ENCODE measurements around the gene CYSLTR2.
"Not testable (repeated sequence)": the region's sequence is repeated elsewhere in the genome, so short reads cannot be mapped to it uniquely, and the experiment has no call there.

CYSLTR2 gene

DNA sequence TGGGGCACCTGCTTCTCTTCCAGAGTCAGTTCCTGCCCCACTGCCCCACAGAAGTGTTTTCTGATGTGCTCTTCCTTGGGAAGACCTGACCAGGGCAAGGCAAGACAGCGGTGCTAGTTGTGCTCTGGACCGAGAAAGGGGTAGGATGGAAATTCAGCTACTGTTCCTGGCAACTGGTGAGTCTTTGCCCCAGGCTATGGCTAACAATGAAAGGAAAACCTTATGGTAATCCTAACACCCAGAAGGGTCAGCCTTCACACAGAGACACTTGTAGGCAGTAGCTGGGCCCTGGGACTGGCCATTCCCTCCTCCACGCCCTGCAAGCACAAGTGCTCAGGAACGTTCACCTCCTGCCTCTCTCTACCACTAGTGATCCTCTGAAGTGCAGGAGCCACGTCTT is 9.6 kb upstream of the CYSLTR2 start:
- DNase-seq (ENCODE audit: insufficient read length, low spot score) (no peak), FAIRE-seq (no peak)

- no peak for DNase-seq (ENCODE audit: insufficient read length, low spot score)
- no peak for FAIRE-seq
Measured at GRCh38 chr13:48644951-48645350, 8.8 kb upstream of the CYSLTR2 start.

GRCh38 chr13:48645845-48646244 is 7.9 kb upstream of the CYSLTR2 start:
- FAIRE-seq, result no peak
- DNase-seq (ENCODE audit: insufficient read length, low spot score), result no peak

- DNase-seq (ENCODE audit: insufficient read length, low spot score), result no peak
- FAIRE-seq, result no peak
Measured at GRCh38 chr13:48646791-48647190, 6.9 kb upstream of the CYSLTR2 start.

- DNase-seq (ENCODE audit: insufficient read length, low spot score) (no peak), FAIRE-seq (no peak)
Measured at GRCh38 chr13:48647625-48648024, 6.1 kb upstream of the CYSLTR2 start.

GRCh38 chr13:48648446-48648845 is 5.3 kb upstream of the CYSLTR2 start:
- no peak for DNase-seq (ENCODE audit: insufficient read length, low spot score)
- FAIRE-seq, result no peak

DNA sequence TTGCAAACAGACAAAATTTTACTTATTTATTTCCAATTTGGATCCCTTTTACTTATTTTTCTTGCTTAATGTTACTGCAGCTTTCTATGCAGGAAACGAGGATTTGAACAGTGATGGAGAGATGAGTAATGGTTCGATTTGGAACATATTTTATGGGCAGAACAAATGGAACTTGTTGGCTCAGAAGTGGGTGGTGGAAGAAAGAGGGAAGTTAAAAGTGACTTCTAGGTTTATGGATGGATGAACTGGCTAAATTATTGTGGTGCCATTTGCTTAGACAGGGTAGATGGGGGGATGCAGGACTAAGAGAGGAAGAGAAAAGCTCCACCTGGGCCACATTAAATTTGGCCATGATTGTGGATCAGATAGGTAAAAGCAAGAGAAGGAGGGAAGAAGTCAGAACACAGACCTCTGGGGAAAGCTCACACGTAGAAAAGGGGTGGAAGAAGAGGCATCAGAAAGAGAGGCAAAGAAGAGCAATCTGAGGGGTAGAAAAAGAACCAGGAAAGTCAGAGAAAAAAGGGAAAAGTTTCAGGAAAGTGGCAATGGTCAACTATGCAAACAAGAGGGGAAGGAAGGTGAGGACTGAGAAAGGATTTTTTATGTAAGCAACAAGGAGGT is 768 bp upstream of the CYSLTR2 start:
- FAIRE-seq, result no peak
- DNase-seq (ENCODE audit: insufficient read length, low spot score), result no peak

- no peak for DNase-seq (ENCODE audit: insufficient read length, low spot score)
- FAIRE-seq, result no peak
Measured at GRCh38 chr13:48654511-48654910, 782 bp downstream of the CYSLTR2 start.

DNA sequence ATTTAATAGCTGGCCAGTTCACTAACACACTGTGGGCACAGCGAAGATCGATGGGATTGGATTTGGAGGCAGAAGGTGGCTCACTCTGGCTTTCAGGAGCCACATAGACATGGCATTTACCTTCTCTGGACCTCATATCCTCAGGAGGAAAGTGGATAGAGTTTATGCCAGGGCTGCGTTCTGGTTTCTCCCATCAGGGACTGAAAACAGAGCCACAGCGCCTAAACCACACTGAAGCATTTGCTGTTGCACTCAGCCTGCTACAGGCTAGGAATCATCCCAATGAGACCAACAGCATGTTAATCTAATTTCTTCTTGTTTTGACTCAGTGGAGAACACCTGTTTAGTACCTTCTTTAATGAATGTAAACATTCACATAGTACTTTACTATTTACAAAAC is 1.6 kb downstream of the CYSLTR2 start:
- DNase-seq (ENCODE audit: insufficient read length, low spot score), result no peak
- no peak for FAIRE-seq

DNA sequence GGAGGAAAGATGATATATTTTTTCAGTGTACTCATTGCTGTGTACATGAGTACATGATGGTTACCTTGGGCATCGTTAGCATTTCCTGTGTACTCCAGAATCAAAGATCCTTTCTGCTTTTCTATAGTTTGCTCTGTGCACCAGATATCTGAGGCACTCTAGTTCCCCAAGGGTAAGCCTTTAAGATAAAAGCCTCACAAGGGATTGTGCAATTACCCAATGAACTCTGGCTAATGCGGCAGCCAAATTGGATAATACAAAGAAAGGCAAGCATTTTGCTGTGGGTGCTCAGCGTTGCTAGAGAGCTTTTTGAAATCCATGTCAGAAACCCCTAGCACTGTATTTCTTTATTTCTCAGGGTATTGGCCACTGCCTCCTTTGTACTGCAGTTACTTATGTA is 2.9 kb downstream of the CYSLTR2 start:
- FAIRE-seq (no peak), DNase-seq (ENCODE audit: insufficient read length, low spot score) (no peak)

GRCh38 chr13:48660361-48661076 is 6.8 kb downstream of the CYSLTR2 start:
- DNase-seq (ENCODE audit: insufficient read length, low spot score) (no peak), FAIRE-seq (no peak)

- DNase-seq (ENCODE audit: insufficient read length, low spot score) (no peak), FAIRE-seq (no peak)
Measured at GRCh38 chr13:48661107-48661506, 7.4 kb downstream of the CYSLTR2 start.

DNA sequence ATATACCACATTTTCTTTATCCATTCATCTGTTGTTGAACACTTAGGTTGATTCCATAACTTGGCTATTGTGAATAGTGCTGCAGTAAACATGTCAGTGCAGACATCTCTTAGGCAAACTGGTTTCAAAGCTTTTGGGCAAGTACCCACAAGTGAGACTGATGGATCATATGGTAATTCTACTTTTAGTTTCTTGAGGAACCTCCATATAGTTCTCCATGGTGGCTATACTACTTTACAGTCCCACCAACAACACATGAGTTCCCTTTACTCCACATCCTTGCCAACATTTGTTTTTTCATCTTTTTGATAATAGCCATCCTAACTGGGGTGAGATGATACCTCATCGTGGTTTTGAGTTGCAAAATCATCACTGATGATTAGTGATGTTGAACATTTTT is 8.5 kb downstream of the CYSLTR2 start:
- FAIRE-seq, result no peak

GRCh38 chr13:48667136-48667535 is 13.4 kb downstream of the CYSLTR2 start:
- DNase-seq (ENCODE audit: insufficient read length, low spot score), result no peak
- no peak for FAIRE-seq

More for the DNA sequence above, 8.5 kb downstream of the CYSLTR2 start:
- no peak for DNase-seq (ENCODE audit: insufficient read length, low spot score)

DNA sequence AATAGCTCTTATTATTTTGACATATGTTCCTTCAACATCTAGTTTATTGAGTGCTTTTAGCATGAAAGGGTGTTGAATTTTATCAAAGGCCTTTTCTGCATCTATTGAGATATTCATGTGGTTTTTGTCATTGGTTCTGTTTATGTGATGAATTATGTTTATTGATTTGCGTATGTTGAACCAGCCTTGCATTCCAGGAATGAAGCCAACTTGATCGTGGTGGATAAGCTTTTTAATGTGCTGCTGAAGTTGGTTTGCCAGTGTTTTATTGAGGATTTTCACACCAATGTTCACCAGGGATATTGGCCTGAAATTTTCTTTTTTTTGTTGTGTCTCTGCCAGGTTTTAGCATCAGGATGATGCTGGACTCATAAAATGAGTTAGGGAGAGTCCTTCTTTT is 17.7 kb downstream of the CYSLTR2 start:
- not testable (repeated sequence) for FAIRE-seq; DNase-seq (ENCODE audit: insufficient read length, low spot score)

DNA sequence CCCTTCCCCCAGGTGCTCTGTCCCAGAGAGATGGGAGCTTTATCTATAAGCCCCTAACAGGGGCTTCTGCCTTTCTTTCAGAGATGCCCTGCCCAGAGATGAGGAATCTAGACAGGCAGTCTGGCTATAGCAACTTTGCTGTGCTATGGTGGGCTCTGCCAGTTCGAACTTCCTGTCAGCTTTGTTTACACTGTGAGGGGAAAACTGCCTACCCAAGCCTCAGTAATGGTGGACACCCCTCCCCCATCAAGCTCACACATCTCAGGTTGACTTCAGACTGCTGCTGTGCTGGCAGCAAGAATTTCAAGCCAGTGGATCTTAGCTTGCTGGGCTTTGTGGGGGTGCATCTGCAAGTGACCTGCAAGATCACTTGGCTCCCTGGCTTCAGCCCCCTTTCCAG is 21.5 kb downstream of the CYSLTR2 start:
- no peak for FAIRE-seq
- no peak for DNase-seq (ENCODE audit: insufficient read length, low spot score)

GRCh38 chr13:48678316-48678715 is 24.6 kb downstream of the CYSLTR2 start:
- DNase-seq (ENCODE audit: insufficient read length, low spot score), result no peak
- no peak for FAIRE-seq

GRCh38 chr13:48679941-48680680 is 26.4 kb downstream of the CYSLTR2 start:
- FAIRE-seq, result no peak
- no peak for DNase-seq (ENCODE audit: insufficient read length, low spot score)

DNA sequence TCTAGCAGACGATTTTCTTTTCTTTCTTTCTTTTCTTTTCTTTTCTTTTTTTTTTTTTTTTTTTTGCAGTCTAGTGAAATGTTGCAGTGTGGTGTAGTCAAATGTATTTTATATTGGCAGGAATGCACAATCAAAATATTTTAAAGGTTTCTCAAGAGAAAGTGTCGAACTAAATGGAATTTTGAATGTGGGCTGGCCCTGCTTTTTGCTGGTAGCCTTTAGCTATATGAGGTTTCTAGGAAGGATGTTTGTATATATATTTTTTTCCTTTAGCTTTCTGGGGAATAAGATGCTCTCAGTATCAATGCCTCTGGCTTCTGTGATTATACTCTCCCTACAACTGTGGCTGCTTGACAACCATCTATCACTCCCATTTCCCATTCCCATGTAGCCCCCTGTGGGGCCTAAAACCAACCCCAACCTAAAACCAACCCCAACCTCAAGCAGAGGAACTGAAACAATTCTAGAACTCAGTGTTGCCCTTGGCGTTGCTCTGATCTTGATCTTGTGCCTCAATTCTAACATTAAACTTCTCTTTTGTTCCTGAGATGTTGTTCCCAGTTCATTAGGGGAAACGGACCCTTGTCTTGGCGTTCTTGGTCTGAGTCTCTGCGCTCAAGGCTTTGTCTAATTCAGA is 27.1 kb downstream of the CYSLTR2 start:
- DNase-seq (ENCODE audit: insufficient read length, low spot score), result no peak

GRCh38 chr13:48681905-48682304 is 28.2 kb downstream of the CYSLTR2 start:
- DNase-seq (ENCODE audit: insufficient read length, low spot score), result no peak
- FAIRE-seq, result no peak

More for the DNA sequence above, 27.1 kb downstream of the CYSLTR2 start:
- no peak for FAIRE-seq

DNA sequence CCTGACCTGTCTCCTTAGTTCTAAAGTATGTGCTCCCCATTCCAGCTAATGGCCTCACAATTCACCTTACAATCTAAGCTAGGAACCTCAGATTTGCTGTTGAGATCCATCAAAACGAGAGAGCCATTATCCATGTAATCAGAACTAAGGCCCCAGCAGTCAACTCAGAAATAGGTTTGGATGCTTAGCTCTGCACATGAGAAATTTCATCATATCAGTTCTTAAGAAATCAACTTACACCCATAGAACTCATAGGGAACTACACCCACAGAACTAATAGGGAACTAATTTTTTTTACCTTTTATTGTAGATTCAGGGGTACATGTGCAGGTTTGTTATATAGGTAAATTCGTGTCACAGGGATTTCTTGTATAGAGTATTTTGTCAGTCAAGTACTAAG is 28.7 kb downstream of the CYSLTR2 start:
- DNase-seq (ENCODE audit: insufficient read length, low spot score), result no peak
- no peak for FAIRE-seq

Measured in HTR-8/SVneo (cell line).